ENCODE results near the gene PCTP. TPM values are rescaled to one million over a fixed set of nuclear protein-coding genes. Genes with fewer than 3 reads are reported as not detected.

PCTP gene
- total and polyA plus RNA-seq, 9 of the 15 experiments (the other 6 are each of a cell fraction or from before 2014, with no cell fraction given), result 10.9 to 62.3 (median 41.2) TPM

GRCh38 chr17:55743103-55743679, 7.7 kb upstream of the PCTP start (continued):
- TF ChIP-seq, protein P1, sequence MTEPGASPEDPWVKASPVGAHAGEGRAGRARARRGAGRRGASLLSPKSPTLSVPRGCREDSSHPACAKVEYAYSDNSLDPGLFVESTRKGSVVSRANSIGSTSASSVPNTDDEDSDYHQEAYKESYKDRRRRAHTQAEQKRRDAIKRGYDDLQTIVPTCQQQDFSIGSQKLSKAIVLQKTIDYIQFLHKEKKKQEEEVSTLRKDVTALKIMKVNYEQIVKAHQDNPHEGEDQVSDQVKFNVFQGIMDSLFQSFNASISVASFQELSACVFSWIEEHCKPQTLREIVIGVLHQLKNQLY (CRISPR knock-in tag; conservative IDR thresholded peaks at IDR 0.05), result no peak
- peak; percentile 46; the same call in 1 of the 2 replicates for TF ChIP-seq EP300 (IDR thresholded peaks at IDR 0.05; ENCODE audit: low read length)
- TF ChIP-seq SREBF1 (IDR thresholded peaks at IDR 0.05; ENCODE audit: borderline replicate concordance, low read depth, low read length), result no peak
- no peak for TF ChIP-seq TAL1 (IDR thresholded peaks at IDR 0.05)
- TF ChIP-seq NFXL1 (CRISPR knock-in tag; IDR thresholded peaks at IDR 0.05), result no peak
- TF ChIP-seq TAF1 (IDR thresholded peaks at IDR 0.05; ENCODE audit: control insufficient read depth, extremely low read depth, insufficient read depth, low read length, severe bottlenecking), result no peak
- peak; percentile 72 for TF ChIP-seq SOX6 (IDR thresholded peaks at IDR 0.05)
- no peak for TF ChIP-seq KLF6 (CRISPR knock-in tag; IDR thresholded peaks at IDR 0.05; ENCODE audit: borderline replicate concordance)
- TF ChIP-seq, protein P2, sequence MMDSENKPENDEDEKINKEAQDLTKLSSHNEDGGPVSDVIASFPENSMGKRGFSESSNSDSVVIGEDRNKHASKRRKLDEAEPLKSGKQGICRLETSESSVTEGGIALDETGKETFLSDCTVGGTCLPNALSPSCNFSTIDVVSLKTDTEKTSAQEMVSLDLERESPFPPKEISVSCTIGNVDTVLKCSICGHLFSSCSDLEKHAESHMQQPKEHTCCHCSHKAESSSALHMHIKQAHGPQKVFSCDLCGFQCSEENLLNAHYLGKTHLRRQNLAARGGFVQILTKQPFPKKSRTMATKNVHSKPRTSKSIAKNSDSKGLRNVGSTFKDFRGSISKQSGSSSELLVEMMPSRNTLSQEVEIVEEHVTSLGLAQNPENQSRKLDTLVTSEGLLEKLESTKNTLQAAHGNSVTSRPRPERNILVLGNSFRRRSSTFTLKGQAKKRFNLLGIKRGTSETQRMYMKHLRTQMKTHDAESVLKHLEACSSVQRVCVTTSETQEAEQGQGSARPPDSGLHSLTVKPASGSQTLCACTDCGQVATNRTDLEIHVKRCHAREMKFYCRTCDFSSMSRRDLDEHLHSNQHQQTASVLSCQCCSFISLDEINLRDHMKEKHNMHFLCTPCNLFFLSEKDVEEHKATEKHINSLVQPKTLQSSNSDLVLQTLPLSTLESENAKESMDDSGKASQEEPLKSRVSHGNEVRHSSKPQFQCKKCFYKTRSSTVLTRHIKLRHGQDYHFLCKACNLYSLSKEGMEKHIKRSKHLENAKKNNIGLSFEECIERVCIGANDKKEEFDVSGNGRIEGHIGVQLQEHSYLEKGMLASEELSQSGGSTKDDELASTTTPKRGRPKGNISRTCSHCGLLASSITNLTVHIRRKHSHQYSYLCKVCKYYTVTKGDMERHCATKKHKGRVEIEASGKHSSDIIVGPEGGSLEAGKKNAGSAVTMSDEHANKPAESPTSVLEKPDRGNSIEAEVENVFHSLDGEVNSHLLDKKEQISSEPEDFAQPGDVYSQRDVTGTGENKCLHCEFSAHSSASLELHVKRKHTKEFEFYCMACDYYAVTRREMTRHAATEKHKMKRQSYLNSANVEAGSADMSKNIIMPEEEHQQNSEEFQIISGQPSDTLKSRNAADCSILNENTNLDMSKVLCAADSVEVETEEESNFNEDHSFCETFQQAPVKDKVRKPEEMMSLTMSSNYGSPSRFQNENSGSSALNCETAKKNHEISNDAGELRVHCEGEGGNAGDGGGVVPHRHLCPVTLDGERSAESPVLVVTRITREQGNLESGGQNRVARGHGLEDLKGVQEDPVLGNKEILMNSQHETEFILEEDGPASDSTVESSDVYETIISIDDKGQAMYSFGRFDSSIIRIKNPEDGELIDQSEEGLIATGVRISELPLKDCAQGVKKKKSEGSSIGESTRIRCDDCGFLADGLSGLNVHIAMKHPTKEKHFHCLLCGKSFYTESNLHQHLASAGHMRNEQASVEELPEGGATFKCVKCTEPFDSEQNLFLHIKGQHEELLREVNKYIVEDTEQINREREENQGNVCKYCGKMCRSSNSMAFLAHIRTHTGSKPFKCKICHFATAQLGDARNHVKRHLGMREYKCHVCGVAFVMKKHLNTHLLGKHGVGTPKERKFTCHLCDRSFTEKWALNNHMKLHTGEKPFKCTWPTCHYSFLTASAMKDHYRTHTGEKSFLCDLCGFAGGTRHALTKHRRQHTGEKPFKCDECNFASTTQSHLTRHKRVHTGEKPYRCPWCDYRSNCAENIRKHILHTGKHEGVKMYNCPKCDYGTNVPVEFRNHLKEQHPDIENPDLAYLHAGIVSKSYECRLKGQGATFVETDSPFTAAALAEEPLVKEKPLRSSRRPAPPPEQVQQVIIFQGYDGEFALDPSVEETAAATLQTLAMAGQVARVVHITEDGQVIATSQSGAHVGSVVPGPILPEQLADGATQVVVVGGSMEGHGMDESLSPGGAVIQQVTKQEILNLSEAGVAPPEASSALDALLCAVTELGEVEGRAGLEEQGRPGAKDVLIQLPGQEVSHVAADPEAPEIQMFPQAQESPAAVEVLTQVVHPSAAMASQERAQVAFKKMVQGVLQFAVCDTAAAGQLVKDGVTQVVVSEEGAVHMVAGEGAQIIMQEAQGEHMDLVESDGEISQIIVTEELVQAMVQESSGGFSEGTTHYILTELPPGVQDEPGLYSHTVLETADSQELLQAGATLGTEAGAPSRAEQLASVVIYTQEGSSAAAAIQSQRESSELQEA (IDR thresholded peaks at IDR 0.05; ENCODE audit: low read depth), result no peak
- TF ChIP-seq BDP1 (IDR thresholded peaks at IDR 0.05; ENCODE audit: insufficient read depth, insufficient read length), result no peak
- TF ChIP-seq NRF1 (conservative IDR thresholded peaks at IDR 0.05 in 1 of 2, IDR thresholded peaks at IDR 0.05 in 1 of 2), result no peak
- TF ChIP-seq ZNF316 (IDR thresholded peaks at IDR 0.05), result no peak
- TF ChIP-seq BRCA1 (IDR thresholded peaks at IDR 0.05), result no peak
- no peak for TF ChIP-seq BRCA1 (CRISPR knock-in tag; IDR thresholded peaks at IDR 0.05)
- no peak for TF ChIP-seq SNIP1 (IDR thresholded peaks at IDR 0.05; ENCODE audit: low read depth)
- TF ChIP-seq FOXA1 (IDR thresholded peaks at IDR 0.05; ENCODE audit: borderline replicate concordance), result no peak
- TF ChIP-seq EWSR1 (IDR thresholded peaks at IDR 0.05; ENCODE audit: borderline replicate concordance, low read depth, partially characterized antibody), result no peak
- no peak for TF ChIP-seq CREM (IDR thresholded peaks at IDR 0.05; ENCODE audit: low read depth)
- no peak for TF ChIP-seq MTF1 (CRISPR knock-in tag; IDR thresholded peaks at IDR 0.05; ENCODE audit: borderline replicate concordance)
- TF ChIP-seq ZNF263 (CRISPR knock-in tag; IDR thresholded peaks at IDR 0.05; ENCODE audit: borderline replicate concordance), result no peak
